ENCODE data around the gene LRMDA.

Gene LRMDA

GRCh38 chr10:76201962-76202361, 770.5 kb downstream of the LRMDA start:
- Mint-ChIP-seq H3K9me3 (no peaks in the 10 kb centered on the region), H3K36me3 (ENCODE audit: low read depth) (no peaks in the 10 kb centered on the region), H3K27ac (no peak overlapping the region), H3K27me3 (ENCODE audit: low read depth) (no peaks in the 10 kb centered on the region), H3K4me3 (no peak overlapping the region), H3K4me1 (ENCODE audit: low read depth) (no peaks in the 10 kb centered on the region)

DNA sequence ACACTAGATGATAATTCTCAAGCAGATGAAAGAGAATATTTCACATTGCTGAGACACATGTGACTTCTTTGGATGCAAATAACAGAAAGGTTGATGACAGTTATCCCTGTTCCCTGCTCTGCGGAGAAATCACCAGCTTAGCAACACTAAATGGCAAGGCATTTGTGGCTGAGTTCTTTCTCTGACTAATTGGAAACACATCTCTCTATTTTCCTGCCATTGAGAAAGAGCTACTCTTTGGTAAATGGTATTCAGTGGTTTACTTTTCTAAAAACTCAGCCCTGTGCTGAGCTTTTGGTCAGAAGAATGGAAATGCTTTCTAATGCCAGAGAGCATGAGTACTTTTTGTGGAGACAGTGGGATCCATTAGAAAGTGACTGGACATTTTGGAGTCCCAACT, 771.4 kb downstream of the LRMDA start:
- H3K9me3 Mint-ChIP-seq: no peaks in the 10 kb centered on the region
- no peaks in the 10 kb centered on the region for H3K36me3 Mint-ChIP-seq (ENCODE audit: low read depth)
- H3K4me1 Mint-ChIP-seq (ENCODE audit: low read depth): no peaks in the 10 kb centered on the region
- H3K27ac Mint-ChIP-seq: no peak overlapping the region
- no peaks in the 10 kb centered on the region for H3K27me3 Mint-ChIP-seq (ENCODE audit: low read depth)
- no peak overlapping the region for H3K4me3 Mint-ChIP-seq

- H3K4me1 Mint-ChIP-seq (ENCODE audit: low read depth): no peaks in the 10 kb centered on the region
- H3K36me3 Mint-ChIP-seq (ENCODE audit: low read depth): no peaks in the 10 kb centered on the region
- no peak overlapping the region for H3K4me3 Mint-ChIP-seq
- no peaks in the 10 kb centered on the region for H3K27me3 Mint-ChIP-seq (ENCODE audit: low read depth)
- no peaks in the 10 kb centered on the region for H3K9me3 Mint-ChIP-seq
- H3K27ac Mint-ChIP-seq: no peak overlapping the region
Observed at GRCh38 chr10:76205361-76205760, 773.9 kb downstream of the LRMDA start.

DNA sequence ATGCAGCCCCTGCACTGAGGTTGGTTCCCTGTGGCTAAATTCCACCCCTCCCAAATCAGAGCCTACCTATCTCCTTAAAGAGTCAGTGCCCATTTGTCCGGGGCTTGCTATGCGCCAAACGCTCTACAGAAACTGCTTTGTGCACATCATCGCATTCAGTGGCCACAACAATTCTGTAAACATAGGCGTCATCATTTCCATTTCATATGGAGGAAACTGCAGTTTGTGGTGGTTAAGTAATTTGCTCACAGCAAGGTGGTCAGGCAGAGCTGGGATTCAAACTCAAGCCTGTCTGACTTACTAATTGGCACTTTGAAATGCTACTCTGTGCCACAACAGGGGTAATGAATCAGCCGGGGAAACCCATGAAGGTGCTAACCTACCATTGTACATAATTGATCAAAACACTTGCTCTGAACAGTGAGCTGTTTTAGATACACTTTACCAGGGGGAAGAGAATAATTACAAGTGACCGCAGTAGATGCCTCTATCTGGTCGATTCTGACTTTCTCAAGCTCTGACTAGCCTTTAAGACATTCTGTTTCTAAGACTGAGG, 775.5 kb downstream of the LRMDA start:
- Mint-ChIP-seq H3K4me3 (no peak overlapping the region), H3K9me3 (no peaks in the 10 kb centered on the region), H3K27ac (no peak overlapping the region), H3K36me3 (ENCODE audit: low read depth) (no peaks in the 10 kb centered on the region), H3K27me3 (ENCODE audit: low read depth) (no peaks in the 10 kb centered on the region), H3K4me1 (ENCODE audit: low read depth) (no peaks in the 10 kb centered on the region)

DNA sequence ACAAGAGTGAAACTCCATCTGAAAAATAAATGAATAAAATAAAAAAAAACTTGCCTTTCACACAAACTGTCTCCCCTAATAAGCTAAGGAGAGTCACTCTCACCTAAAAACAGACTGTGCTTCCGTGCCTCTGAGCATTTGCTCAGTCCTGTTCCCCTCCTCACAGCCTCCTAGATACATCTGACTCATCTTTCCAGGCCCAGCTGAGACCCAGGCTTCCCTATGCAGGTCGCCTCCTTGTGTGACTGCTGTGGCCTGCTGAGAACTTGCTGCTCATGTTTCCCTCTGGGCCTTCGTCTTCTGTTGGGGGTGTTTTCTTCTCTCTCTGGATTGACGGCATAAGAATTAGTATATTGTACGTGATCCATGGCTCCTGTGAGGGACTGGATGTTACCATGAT, 777.7 kb downstream of the LRMDA start:
- H3K9me3 Mint-ChIP-seq: no peaks in the 10 kb centered on the region
- H3K27me3 Mint-ChIP-seq (ENCODE audit: low read depth): no peaks in the 10 kb centered on the region
- H3K4me1 Mint-ChIP-seq (ENCODE audit: low read depth): no peaks in the 10 kb centered on the region
- no peak overlapping the region for H3K27ac Mint-ChIP-seq
- H3K4me3 Mint-ChIP-seq: no peak overlapping the region
- H3K36me3 Mint-ChIP-seq (ENCODE audit: low read depth): no peaks in the 10 kb centered on the region

DNA sequence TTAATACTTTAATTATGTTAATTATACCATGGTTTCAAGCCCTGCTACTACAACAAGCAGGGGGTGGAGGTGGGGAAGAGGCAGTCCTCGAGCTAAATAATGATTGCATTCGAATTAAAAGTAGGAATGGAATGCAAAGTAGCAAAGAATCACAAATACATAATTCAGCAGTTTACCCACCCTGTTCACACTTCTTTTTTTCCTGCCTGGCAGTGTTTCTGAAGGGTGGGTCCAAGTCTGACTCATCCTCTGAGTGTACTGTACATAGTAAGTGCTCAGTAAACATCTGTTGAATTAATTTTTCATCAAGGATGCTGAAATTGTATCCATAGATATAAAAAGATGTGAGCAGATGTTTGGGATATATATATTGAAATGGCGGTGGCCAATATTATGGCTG, 778.8 kb downstream of the LRMDA start:
- no peaks in the 10 kb centered on the region for H3K4me1 Mint-ChIP-seq (ENCODE audit: low read depth)
- no peaks in the 10 kb centered on the region for H3K9me3 Mint-ChIP-seq
- no peak overlapping the region for H3K27ac Mint-ChIP-seq
- H3K36me3 Mint-ChIP-seq (ENCODE audit: low read depth): no peaks in the 10 kb centered on the region
- H3K27me3 Mint-ChIP-seq (ENCODE audit: low read depth): no peaks in the 10 kb centered on the region
- H3K4me3 Mint-ChIP-seq: no peak overlapping the region

DNA sequence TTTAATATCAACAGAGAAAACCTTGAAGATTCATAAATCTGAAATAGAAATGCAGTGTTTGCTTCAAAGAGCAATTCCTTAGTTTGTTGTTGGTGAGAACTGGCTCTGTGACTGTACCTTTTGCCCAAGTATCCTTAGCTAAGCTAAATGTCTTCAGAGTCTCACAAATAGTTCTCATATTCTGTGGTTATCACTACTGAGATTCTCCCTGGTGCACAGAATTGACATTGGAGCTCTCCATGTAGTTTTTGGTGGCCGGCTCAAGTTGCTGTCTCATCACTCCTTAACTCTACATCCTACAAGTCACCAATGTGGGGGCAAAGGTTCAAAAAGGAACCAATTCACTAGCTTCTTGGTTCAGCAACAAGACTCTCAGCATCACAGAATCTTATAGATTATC, 780.3 kb downstream of the LRMDA start:
- Mint-ChIP-seq H3K4me1 (ENCODE audit: low read depth) (no peaks in the 10 kb centered on the region), H3K4me3 (no peak overlapping the region), H3K36me3 (ENCODE audit: low read depth) (no peaks in the 10 kb centered on the region), H3K9me3 (no peaks in the 10 kb centered on the region), H3K27me3 (ENCODE audit: low read depth) (no peaks in the 10 kb centered on the region), H3K27ac (no peak overlapping the region)

- peaks cover 5% of the 10 kb centered on the region for H3K9me3 Mint-ChIP-seq
- no peak overlapping the region for H3K4me3 Mint-ChIP-seq
- no peaks in the 10 kb centered on the region for H3K4me1 Mint-ChIP-seq (ENCODE audit: low read depth)
- H3K36me3 Mint-ChIP-seq (ENCODE audit: low read depth): no peaks in the 10 kb centered on the region
- H3K27ac Mint-ChIP-seq: no peak overlapping the region
- no peaks in the 10 kb centered on the region for H3K27me3 Mint-ChIP-seq (ENCODE audit: low read depth)
Observed at GRCh38 chr10:76213876-76214275, 782.5 kb downstream of the LRMDA start.

GRCh38 chr10:76218035-76218434, 786.6 kb downstream of the LRMDA start:
- Mint-ChIP-seq H3K4me3 (no peak overlapping the region), H3K4me1 (ENCODE audit: low read depth) (no peaks in the 10 kb centered on the region), H3K27ac (no peak overlapping the region), H3K36me3 (ENCODE audit: low read depth) (no peaks in the 10 kb centered on the region), H3K9me3 (peaks cover 5% of the 10 kb centered on the region), H3K27me3 (ENCODE audit: low read depth) (no peaks in the 10 kb centered on the region)

DNA sequence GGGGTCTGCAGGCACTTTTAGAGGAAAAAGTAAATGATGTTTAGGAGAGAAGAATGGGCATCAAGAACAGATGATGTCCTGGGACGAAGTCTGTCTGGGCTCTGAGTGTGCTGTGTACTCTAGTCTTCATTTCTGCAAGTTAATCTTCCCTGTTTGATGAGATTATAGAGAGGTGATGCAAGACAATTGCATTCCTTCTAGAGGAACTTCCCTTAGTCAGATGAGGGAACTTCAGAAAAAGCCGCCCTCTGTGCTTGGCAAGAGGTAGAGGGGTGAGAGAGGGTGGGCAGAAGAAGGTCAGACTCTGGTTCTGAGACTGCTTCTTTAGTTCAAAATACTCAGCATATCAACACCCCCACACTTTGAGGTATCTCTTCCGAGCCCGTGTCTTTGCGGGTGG, 797.9 kb downstream of the LRMDA start:
- Mint-ChIP-seq H3K27me3 (ENCODE audit: low read depth) (no peaks in the 10 kb centered on the region), H3K4me1 (ENCODE audit: low read depth) (no peaks in the 10 kb centered on the region), H3K27ac (no peak overlapping the region), H3K36me3 (ENCODE audit: low read depth) (no peaks in the 10 kb centered on the region), H3K4me3 (no peak overlapping the region), H3K9me3 (peaks cover 3% of the 10 kb centered on the region)

DNA sequence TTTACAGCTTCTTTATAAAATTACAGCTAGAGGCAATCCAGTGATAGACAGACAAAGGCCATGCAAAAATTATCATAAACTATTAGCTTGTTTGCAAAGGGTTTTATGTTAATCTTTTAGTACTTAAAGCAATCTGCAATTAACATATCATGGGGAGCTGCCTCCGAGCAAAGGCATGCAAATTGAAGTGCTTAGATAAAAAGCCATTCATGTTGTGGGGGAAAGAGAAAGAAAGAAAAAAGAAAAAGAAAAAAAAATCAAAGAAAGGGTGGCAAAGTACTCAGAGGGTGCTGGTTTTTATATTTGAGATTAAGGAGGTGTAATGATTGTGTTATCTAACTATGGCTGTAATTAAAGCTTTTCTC, 799.5 kb downstream of the LRMDA start:
- Mint-ChIP-seq H3K27me3 (ENCODE audit: low read depth) (no peaks in the 10 kb centered on the region), H3K27ac (no peak overlapping the region), H3K4me1 (ENCODE audit: low read depth) (no peaks in the 10 kb centered on the region), H3K9me3 (peaks cover 1% of the 10 kb centered on the region), H3K4me3 (no peak overlapping the region), H3K36me3 (ENCODE audit: low read depth) (no peaks in the 10 kb centered on the region)

GRCh38 chr10:76231286-76231934, 800.0 kb downstream of the LRMDA start:
- Mint-ChIP-seq H3K36me3 (ENCODE audit: low read depth) (no peaks in the 10 kb centered on the region), H3K4me1 (ENCODE audit: low read depth) (no peaks in the 10 kb centered on the region), H3K27ac (no peak overlapping the region), H3K4me3 (no peak overlapping the region), H3K27me3 (ENCODE audit: low read depth) (no peaks in the 10 kb centered on the region), H3K9me3 (no peaks in the 10 kb centered on the region)

- no peak overlapping the region for H3K27ac Mint-ChIP-seq
- H3K27me3 Mint-ChIP-seq (ENCODE audit: low read depth): no peaks in the 10 kb centered on the region
- no peaks in the 10 kb centered on the region for H3K36me3 Mint-ChIP-seq (ENCODE audit: low read depth)
- no peaks in the 10 kb centered on the region for H3K9me3 Mint-ChIP-seq
- no peaks in the 10 kb centered on the region for H3K4me1 Mint-ChIP-seq (ENCODE audit: low read depth)
- no peak overlapping the region for H3K4me3 Mint-ChIP-seq
Observed at GRCh38 chr10:76234499-76235226, 803.2 kb downstream of the LRMDA start.

GRCh38 chr10:76236356-76236755, 804.9 kb downstream of the LRMDA start:
- H3K27me3 Mint-ChIP-seq (ENCODE audit: low read depth): no peaks in the 10 kb centered on the region
- no peak overlapping the region for H3K4me3 Mint-ChIP-seq
- no peaks in the 10 kb centered on the region for H3K9me3 Mint-ChIP-seq
- H3K4me1 Mint-ChIP-seq (ENCODE audit: low read depth): no peaks in the 10 kb centered on the region
- no peak overlapping the region for H3K27ac Mint-ChIP-seq
- H3K36me3 Mint-ChIP-seq (ENCODE audit: low read depth): no peaks in the 10 kb centered on the region

DNA sequence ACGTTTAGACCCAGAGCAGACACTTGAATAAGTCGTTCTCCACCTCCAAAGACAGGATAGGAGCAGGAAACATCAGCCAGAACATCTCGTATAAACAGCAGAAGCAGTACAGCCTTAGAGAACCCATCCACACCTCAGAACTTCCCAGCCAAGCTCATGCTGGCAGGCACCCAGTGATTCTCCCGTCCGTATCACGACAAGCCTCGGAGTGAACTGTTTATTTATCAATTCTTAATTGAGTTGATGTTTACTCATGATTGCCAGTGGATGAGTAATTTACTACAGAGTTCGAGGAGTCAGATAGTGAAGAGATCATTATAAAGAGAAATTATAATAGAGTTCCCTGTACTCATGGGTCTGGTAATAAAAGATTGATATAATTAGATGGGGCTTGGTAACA, 811.5 kb downstream of the LRMDA start:
- H3K36me3 Mint-ChIP-seq (ENCODE audit: low read depth): no peaks in the 10 kb centered on the region
- H3K27me3 Mint-ChIP-seq (ENCODE audit: low read depth): no peaks in the 10 kb centered on the region
- no peak overlapping the region for H3K4me3 Mint-ChIP-seq
- no peaks in the 10 kb centered on the region for H3K9me3 Mint-ChIP-seq
- no peaks in the 10 kb centered on the region for H3K4me1 Mint-ChIP-seq (ENCODE audit: low read depth)
- H3K27ac Mint-ChIP-seq: no peak overlapping the region

All from T-helper 1 cell treated with Interleukin-12 subunit alpha and Interleukin-12 subunit beta and Interleukin-4 antibody, amounts not matched to agents 30 μg/mL and 1 μg/mL, for 36 hours (primary cell).